HepG2 (cell line): Measurements from ENCODE around the gene THRB. TPM values are rescaled to one million over a fixed set of nuclear protein-coding genes. Genes with fewer than 3 reads are reported as not detected.

Experiments
- ATAC-seq: fragments of 200-7000 bp; cut with Tn5 transposase; 3 replicates; pipeline ENCODE4 v1.9.1; 2020; ENCODE audit warnings: mild to moderate bottlenecking, moderate library complexity
- BruUV-seq: library from RNA; stranded (reverse); fragments of 400-500 nt; replicated peaks from 2 replicates; lab custom pipeline; 2021; lab: Mats Ljungman, UMichigan
- CTCF ChIA-PET: fragments of 300-600 bp; formaldehyde crosslinking; extraction: SDS; loops from one replicate; lab custom pipeline; 2021; ENCODE audit warnings: low total read pairs, inconsistent platforms, low intra/inter-chr PET ratio; lab: Yijun Ruan, JAX
- POLR2A ChIA-PET: fragments of 350-600 bp; sonication (Branson Sonifier 250); formaldehyde crosslinking; loops from one replicate; lab custom pipeline; 2020; ENCODE audit warnings: antibody characterized with exemption, inconsistent platforms; lab: Yijun Ruan, JAX
- DNase-seq: peaks from one replicate; pipeline ENCODE4 v3.0.0-alpha.2; 2015; ENCODE audit warnings: low spot score
- FAIRE-seq: peaks from 3 replicates; lab custom pipeline; 2011; peaks lifted over from hg19 to GRCh38; lab: Jason Lieb, UNC
- H2AFZ ChIP-seq: one replicate; pipeline ENCODE4 v1.6.1; 2011; ENCODE audit warnings: low read length, inconsistent platforms
- H3K27ac ChIP-seq: fragments of 300-600 bp; 3 replicates; pipeline ENCODE4 v1.8.0; 2011; ENCODE audit warnings: mixed run types, mild to moderate bottlenecking, mixed read lengths, low read length, inconsistent platforms; ENCODE audit not compliant: insufficient read depth; ENCODE audit errors: extremely low read length
- H3K27me3 ChIP-seq, 2 experiments: fragments of 200-600 bp in 1 of 2; 2 replicates in 1 of 2; 3 replicates in 1 of 2; pipeline versions ENCODE4 v1.6.0 to v1.8.0; 2011; ENCODE audit warnings: low read length in 2 of 2, mild to moderate bottlenecking in 2 of 2, moderate library complexity in 2 of 2, inconsistent platforms in 1 of 2; ENCODE audit not compliant: insufficient read depth in 2 of 2, control insufficient read depth in 1 of 2
- H3K36me3 ChIP-seq, 2 experiments: fragments of 200-600 bp in 1 of 2; replicated peaks in 1 of 2; 2 replicates in 1 of 2; 3 replicates in 1 of 2; pipeline versions ENCODE4 v1.5.1 to v1.8.0; 2011; ENCODE audit warnings: low read length in 2 of 2, inconsistent platforms in 1 of 2; ENCODE audit not compliant: insufficient read depth in 2 of 2, control insufficient read depth in 1 of 2
- H3K4me1 ChIP-seq: 2 replicates; pipeline ENCODE4 v1.5.1; 2012; ENCODE audit warnings: low read length, inconsistent platforms; ENCODE audit not compliant: insufficient read depth
- H3K4me2 ChIP-seq: 2 replicates; pipeline ENCODE4 v1.6.0; 2011; ENCODE audit warnings: low read depth, low read length, inconsistent platforms
- H3K4me3 ChIP-seq, 3 experiments: fragments of 200-600 bp in 1 of 3; sonication (generic), shearing (Covaris generic) in 1 of 3; replicated peaks in 1 of 3; 2 replicates each; pipeline ENCODE4 v1.5.1; 2011 to 2016; ENCODE audit warnings: low read length in 3 of 3, inconsistent platforms in 2 of 3, low read depth in 2 of 3, mild to moderate bottlenecking in 2 of 3, control low read depth in 1 of 3, mixed read lengths in 1 of 3; ENCODE audit not compliant: insufficient read depth in 1 of 3
- H3K79me2 ChIP-seq: one replicate; pipeline ENCODE4 v1.6.1; 2011; ENCODE audit warnings: low read length, inconsistent platforms; ENCODE audit not compliant: insufficient read depth
- H3K9ac ChIP-seq: 2 replicates; pipeline ENCODE4 v1.6.0; 2011; ENCODE audit warnings: mild to moderate bottlenecking, low read depth, low read length, inconsistent platforms; ENCODE audit not compliant: insufficient read depth
- H3K9me3 ChIP-seq: 2 replicates; pipeline ENCODE4 v1.5.1; 2012; ENCODE audit warnings: mild to moderate bottlenecking, low read length
- H4K20me1 ChIP-seq: 2 replicates; pipeline ENCODE4 v1.6.0; 2011; ENCODE audit warnings: inconsistent platforms, mild to moderate bottlenecking, low read length, moderate library complexity; ENCODE audit not compliant: insufficient read depth
- KAT8 ChIP-seq: IDR thresholded peaks from 2 replicates; pipeline ENCODE4 v1.6.1; 2016; ENCODE audit warnings: missing genetic modification reagents, missing compliant biosample characterization
- WGBS: methylation state at CpG from one replicate; pipeline ENCODE4 v1.1.6; 2017; ENCODE audit warnings: low lambda C conversion rate; 5-methylcytosine and 5-hydroxymethylcytosine counted together
- in situ Hi-C: cut with HindIII; loops from 2 replicates; pipeline ENCODE4 v1.10.0; 2017; ENCODE audit warnings: low pct_unique_long_range_greater_than_20kb; ENCODE audit not compliant: extremely low pct_ligation_motif_present
- intact Hi-C: fragments of 100-400 bp; cut with micrococcal nuclease; formaldehyde crosslinking; loops from one replicate; pipeline ENCODE4 v1.10.0; 2022; ENCODE audit not compliant: unreplicated experiment
- polyA plus RNA-seq, 8 experiments: library from polyadenylated mRNA; depleted of rRNA in 3 of 8; stranded (reverse) in 7 of 8; unstranded in 1 of 8; fragments of >200 nt; fragmentation: Illumina TruSeq in 4 of 8; extraction: Trizol in 4 of 8; gene quantifications; 2 replicates each; pipeline versions ENCODE4 v1.2.1 to v1.2.3, GENCODE V29; 2011 to 2016; ENCODE audit warnings: low read depth in 4 of 8, missing spikeins in 1 of 8, mixed read lengths in 1 of 8; ENCODE audit not compliant: insufficient read depth in 1 of 8
- total RNA-seq, 5 experiments: library from RNA; depleted of rRNA; stranded (reverse); fragments of >200 nt; fragmentation: Illumina TruSeq; extraction: Trizol; gene quantifications; 2 replicates each; pipeline ENCODE4 v1.2.3, GENCODE V29; 2016; ENCODE audit warnings: low read depth in 1 of 5
- TF ChIP-seq, protein P1 (sequence below): sonication (generic); formaldehyde crosslinking; conservative IDR thresholded peaks from 2 replicates; pipeline ENCODE4 v1.4.0; 2020; ENCODE audit warnings: mild to moderate bottlenecking, missing genetic modification reagents, moderate library complexity
- TF ChIP-seq, protein P2 (sequence below): sonication (generic); formaldehyde crosslinking; IDR thresholded peaks from 2 replicates; pipeline ENCODE4 v1.8.1; 2023; ENCODE audit warnings: mild to moderate bottlenecking, inconsistent platforms, moderate library complexity, missing genetic modification reagents, borderline replicate concordance

The THRB gene
- total and polyA plus RNA-seq, 2 of the 13 experiments (the other 11 are each of a cell fraction or from before 2014, with no cell fraction given), result 4.7 to 22.7 TPM

DNA sequence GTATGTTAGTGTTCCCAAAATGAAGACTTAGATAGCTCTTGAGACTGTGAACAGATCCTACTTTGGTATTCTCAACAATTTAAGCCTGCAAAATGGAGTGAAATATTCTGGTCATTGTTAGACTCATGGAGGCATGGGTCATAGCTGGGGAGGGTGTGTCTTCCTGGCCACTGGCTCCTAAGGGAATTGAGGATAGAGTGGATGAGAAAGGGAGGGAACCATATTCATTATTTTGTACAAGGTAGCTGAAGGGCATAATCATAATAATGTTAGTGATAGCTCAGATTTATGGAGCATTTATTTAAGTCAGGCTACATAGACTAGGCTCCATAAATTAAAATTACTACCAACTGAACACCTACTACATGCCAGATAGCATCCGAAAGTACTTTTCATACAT is 295.9 kb downstream of the THRB start:
- Histone ChIP-seq H3K79me2 (no peaks in the 10 kb centered on the region), H3K36me3 (no peaks in the 10 kb centered on the region), H4K20me1 (no peaks in the 10 kb centered on the region), H2AFZ (no peak overlapping the region), H3K9ac (no peak overlapping the region), H3K4me1 (no peaks in the 10 kb centered on the region), H3K4me2 (no peak overlapping the region), H3K27ac (no peak overlapping the region), H3K4me3 (no peak overlapping the region), H3K9me3 (no peaks in the 10 kb centered on the region), H3K27me3 (no peaks in the 10 kb centered on the region)
- no peak for FAIRE-seq
- in situ Hi-C loops, result no loop called here
- WGBS, result 100% methylated on average over 1 of the region's 1 CpG
- intact Hi-C loops, result no loop called here
- TF ChIP-seq, protein P1, sequence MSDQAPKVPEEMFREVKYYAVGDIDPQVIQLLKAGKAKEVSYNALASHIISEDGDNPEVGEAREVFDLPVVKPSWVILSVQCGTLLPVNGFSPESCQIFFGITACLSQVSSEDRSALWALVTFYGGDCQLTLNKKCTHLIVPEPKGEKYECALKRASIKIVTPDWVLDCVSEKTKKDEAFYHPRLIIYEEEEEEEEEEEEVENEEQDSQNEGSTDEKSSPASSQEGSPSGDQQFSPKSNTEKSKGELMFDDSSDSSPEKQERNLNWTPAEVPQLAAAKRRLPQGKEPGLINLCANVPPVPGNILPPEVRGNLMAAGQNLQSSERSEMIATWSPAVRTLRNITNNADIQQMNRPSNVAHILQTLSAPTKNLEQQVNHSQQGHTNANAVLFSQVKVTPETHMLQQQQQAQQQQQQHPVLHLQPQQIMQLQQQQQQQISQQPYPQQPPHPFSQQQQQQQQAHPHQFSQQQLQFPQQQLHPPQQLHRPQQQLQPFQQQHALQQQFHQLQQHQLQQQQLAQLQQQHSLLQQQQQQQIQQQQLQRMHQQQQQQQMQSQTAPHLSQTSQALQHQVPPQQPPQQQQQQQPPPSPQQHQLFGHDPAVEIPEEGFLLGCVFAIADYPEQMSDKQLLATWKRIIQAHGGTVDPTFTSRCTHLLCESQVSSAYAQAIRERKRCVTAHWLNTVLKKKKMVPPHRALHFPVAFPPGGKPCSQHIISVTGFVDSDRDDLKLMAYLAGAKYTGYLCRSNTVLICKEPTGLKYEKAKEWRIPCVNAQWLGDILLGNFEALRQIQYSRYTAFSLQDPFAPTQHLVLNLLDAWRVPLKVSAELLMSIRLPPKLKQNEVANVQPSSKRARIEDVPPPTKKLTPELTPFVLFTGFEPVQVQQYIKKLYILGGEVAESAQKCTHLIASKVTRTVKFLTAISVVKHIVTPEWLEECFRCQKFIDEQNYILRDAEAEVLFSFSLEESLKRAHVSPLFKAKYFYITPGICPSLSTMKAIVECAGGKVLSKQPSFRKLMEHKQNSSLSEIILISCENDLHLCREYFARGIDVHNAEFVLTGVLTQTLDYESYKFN (CRISPR knock-in tag), result no peak
- TF ChIP-seq, protein P2, sequence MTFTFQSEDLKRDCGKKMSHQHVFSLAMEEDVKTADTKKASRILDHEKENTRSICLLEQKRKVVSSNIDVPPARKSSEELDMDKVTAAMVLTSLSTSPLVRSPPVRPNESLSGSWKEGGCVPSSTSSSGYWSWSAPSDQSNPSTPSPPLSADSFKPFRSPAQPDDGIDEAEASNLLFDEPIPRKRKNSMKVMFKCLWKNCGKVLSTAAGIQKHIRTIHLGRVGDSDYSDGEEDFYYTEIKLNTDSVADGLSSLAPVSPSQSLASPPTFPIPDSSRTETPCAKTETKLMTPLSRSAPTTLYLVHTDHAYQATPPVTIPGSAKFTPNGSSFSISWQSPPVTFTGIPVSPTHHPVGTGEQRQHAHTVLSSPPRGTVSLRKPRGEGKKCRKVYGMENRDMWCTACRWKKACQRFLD (CRISPR knock-in tag), result no peak
- TF ChIP-seq KAT8 (CRISPR knock-in tag), result no peak
- no TSS peak for BruUV-seq
- no peak for ATAC-seq
- CTCF ChIA-PET, result no interaction called here
- POLR2A ChIA-PET, result no interaction called here
- DNase-seq, result no peak
